Gastrocnemius medialis (tissue), 4 donors: ENCODE data around the gene ADCY5.

Experiments
- POLR2A ChIP-seq, 2 donors: fragments of 450-650 bp; IDR thresholded peaks; one replicate each; pipeline ENCODE4 v1.6.1; 2017; ENCODE audit warnings: antibody characterized with exemption in 2 of 2, mild to moderate bottlenecking in 2 of 2, moderate library complexity in 2 of 2
- TF ChIP-seq, protein P1 (sequence below), 5 experiments: fragments of 450-650 bp in 3 of 5; fragments of 200-600 bp in 2 of 5; sonication (generic) in 2 of 5; IDR thresholded peaks in 4 of 5; conservative IDR thresholded peaks in 1 of 5; 1 replicate in 4 of 5; 2 replicates in 1 of 5; pipeline ENCODE4 v1.5.1; 2016 to 2019; ENCODE audit warnings: antibody characterized with exemption in 5 of 5, mild to moderate bottlenecking in 3 of 5, moderate library complexity in 3 of 5

DNA sequence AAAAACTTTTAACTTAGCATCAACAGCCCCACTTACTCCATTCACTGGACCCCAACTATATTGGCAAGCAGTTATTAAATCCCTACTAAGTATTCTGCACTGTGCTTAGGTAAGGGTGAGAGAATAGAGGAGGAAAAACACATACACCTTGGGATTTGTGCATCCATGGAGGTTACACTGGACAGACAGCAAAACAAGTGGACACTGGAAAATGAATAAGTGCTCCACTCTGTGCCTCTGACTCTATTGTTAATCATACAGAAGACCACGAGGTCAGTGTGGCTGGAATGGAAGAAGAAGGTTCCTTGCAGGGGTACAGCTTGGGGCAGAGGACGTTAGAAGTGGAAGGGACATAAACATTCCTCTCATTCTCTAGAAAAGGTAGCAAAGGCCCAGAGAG is 3.2 kb downstream of the ADCY5 start:
- TF ChIP-seq, protein P1, sequence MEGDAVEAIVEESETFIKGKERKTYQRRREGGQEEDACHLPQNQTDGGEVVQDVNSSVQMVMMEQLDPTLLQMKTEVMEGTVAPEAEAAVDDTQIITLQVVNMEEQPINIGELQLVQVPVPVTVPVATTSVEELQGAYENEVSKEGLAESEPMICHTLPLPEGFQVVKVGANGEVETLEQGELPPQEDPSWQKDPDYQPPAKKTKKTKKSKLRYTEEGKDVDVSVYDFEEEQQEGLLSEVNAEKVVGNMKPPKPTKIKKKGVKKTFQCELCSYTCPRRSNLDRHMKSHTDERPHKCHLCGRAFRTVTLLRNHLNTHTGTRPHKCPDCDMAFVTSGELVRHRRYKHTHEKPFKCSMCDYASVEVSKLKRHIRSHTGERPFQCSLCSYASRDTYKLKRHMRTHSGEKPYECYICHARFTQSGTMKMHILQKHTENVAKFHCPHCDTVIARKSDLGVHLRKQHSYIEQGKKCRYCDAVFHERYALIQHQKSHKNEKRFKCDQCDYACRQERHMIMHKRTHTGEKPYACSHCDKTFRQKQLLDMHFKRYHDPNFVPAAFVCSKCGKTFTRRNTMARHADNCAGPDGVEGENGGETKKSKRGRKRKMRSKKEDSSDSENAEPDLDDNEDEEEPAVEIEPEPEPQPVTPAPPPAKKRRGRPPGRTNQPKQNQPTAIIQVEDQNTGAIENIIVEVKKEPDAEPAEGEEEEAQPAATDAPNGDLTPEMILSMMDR (IDR thresholded peaks at IDR 0.05 in 4 of 5, conservative IDR thresholded peaks at IDR 0.05 in 1 of 5): no peak
- no peak for TF ChIP-seq POLR2A (IDR thresholded peaks at IDR 0.05)
